ENCODE data around the gene HOXA6.

Gene HOXA6

GRCh38 chr7:27160546-27161213, 13.1 kb upstream of the HOXA6 start:
- no peak overlapping the region for H3K9ac ChIP-seq (ENCODE audit: low read depth, low read length)
- H3K9me3 ChIP-seq (ENCODE audit: control insufficient read depth, insufficient read depth, low read length), result no peaks in the 10 kb centered on the region
- no peaks in the 10 kb centered on the region for H3K4me1 ChIP-seq (ENCODE audit: control insufficient read depth, insufficient read depth, low read length)
- peaks cover 97% of the 10 kb centered on the region for H3K27me3 ChIP-seq (ENCODE audit: control insufficient read depth, insufficient read depth, low read length)
- peak overlapping the region; percentile 46 for H3K4me3 ChIP-seq (ENCODE audit: low read depth, low read length)
- H3K36me3 ChIP-seq (ENCODE audit: control insufficient read depth, insufficient read depth, low read length), result no peaks in the 10 kb centered on the region

DNA sequence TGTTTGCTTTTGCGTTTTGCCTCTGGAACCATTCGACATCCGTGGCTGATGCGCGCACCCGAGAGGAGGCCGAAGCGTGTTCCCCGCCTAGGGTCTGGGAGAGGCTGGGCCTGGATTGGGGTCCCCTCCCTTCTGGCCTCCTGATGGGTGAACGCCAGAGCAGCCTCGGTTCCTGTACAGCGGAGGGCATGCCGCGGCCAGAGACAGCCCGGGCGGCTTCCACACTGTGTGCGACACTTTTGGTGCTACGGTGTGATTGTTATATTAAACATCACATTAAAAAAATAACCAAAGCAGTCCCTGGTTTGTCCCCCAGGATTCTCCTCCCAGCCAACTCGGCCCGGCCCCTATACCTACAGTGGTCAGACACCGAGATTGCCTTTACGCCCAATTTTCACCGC, 12.6 kb upstream of the HOXA6 start:
- H3K9ac ChIP-seq (ENCODE audit: low read depth, low read length), result no peak overlapping the region
- peaks cover 97% of the 10 kb centered on the region for H3K27me3 ChIP-seq (ENCODE audit: control insufficient read depth, insufficient read depth, low read length)
- H3K4me1 ChIP-seq (ENCODE audit: control insufficient read depth, insufficient read depth, low read length), result no peaks in the 10 kb centered on the region
- peak overlapping the region; percentile 46 for H3K4me3 ChIP-seq (ENCODE audit: low read depth, low read length)
- no peaks in the 10 kb centered on the region for H3K9me3 ChIP-seq (ENCODE audit: control insufficient read depth, insufficient read depth, low read length)
- no peaks in the 10 kb centered on the region for H3K36me3 ChIP-seq (ENCODE audit: control insufficient read depth, insufficient read depth, low read length)

DNA sequence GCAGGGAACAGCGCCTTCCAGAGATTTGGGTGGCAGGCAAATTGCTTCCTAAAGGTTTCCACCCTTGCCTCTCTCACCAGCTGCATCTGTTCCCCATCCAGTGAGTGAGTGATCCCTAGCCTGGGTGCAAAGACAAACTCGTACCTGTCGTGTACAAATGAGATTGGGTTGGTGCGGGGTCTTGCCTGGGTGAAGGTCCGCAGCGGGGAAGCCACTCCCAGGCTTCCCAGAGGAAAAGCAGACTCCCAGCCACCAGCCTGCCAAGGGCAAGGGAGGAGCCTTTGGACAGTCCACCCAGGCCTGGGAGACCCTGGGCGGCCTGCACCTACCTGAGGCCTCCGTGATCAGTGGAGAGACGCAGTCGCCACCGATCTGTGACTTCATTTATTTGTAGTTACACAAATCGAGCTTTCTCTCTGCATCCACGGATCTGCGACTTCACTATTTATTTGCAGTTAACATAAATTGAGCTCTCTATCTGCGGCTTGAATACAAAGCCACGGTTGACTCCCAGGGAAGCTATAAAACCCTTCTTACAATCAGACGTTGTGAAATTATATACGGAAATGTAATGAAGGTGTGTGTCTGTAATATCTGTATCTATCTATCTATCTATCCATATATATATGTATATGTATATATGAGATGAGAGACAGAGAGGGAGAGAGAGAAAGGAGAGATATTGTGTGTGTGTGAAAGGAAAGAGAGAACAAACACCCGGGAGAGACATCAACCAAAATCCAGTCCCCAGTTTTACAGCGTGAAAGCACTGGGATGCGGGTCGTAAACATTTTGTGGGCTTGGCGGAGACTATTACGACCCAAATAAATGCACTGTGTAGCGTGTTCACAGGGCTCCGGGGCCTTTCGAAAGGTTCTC, 11.9 kb upstream of the HOXA6 start:
- Histone ChIP-seq H3K9ac (ENCODE audit: low read depth, low read length) (no peak overlapping the region), H3K9me3 (ENCODE audit: control insufficient read depth, insufficient read depth, low read length) (no peaks in the 10 kb centered on the region), H3K4me3 (ENCODE audit: low read depth, low read length) (peak overlapping the region; percentile 20), H3K4me1 (ENCODE audit: control insufficient read depth, insufficient read depth, low read length) (no peaks in the 10 kb centered on the region), H3K27me3 (ENCODE audit: control insufficient read depth, insufficient read depth, low read length) (peaks cover 97% of the 10 kb centered on the region), H3K36me3 (ENCODE audit: control insufficient read depth, insufficient read depth, low read length) (no peaks in the 10 kb centered on the region)

DNA sequence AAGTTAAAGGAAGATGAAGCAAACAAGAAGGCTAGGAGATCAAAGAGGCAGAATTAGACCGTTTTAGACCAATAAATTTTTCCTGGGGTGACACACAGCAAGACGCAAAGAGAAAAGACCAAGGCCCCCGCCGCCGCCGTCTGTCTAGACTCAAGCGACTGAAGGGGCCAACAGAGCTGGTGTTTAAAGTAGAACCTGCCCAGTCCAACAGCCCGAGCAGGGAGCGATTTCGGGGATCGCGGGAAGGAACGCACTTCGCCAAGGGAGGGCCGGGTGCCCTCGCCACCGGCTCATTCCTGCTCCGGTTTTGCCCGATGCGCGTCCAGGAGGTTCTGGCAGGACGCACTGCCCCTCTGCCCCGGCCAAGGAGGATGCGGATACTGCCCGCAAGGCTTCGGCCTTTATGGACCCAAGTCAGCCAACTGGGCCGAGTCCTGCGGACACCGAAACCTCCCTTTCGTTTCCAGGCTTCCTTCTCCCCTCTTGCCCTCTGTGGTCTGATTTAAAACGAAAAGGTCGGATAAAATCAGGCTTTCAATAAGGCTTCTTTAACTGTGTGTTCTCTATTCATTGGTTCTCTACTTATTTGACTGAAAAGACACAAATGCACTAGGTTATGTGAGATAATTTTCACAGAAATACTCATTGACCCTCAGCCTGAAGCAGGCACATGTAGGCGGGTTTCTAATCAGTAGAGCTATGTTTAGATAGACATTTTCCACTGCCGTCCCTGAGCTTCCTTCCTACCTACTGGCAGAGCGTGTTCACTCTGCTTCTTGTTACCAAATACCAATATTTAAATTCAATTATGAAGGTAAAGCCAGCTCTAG, 11.1 kb upstream of the HOXA6 start:
- peaks cover 97% of the 10 kb centered on the region for H3K27me3 ChIP-seq (ENCODE audit: control insufficient read depth, insufficient read depth, low read length)
- no peaks in the 10 kb centered on the region for H3K4me1 ChIP-seq (ENCODE audit: control insufficient read depth, insufficient read depth, low read length)
- no peaks in the 10 kb centered on the region for H3K9me3 ChIP-seq (ENCODE audit: control insufficient read depth, insufficient read depth, low read length)
- no peak overlapping the region for H3K9ac ChIP-seq (ENCODE audit: low read depth, low read length)
- no peak overlapping the region for H3K4me3 ChIP-seq (ENCODE audit: low read depth, low read length)
- no peaks in the 10 kb centered on the region for H3K36me3 ChIP-seq (ENCODE audit: control insufficient read depth, insufficient read depth, low read length)

DNA sequence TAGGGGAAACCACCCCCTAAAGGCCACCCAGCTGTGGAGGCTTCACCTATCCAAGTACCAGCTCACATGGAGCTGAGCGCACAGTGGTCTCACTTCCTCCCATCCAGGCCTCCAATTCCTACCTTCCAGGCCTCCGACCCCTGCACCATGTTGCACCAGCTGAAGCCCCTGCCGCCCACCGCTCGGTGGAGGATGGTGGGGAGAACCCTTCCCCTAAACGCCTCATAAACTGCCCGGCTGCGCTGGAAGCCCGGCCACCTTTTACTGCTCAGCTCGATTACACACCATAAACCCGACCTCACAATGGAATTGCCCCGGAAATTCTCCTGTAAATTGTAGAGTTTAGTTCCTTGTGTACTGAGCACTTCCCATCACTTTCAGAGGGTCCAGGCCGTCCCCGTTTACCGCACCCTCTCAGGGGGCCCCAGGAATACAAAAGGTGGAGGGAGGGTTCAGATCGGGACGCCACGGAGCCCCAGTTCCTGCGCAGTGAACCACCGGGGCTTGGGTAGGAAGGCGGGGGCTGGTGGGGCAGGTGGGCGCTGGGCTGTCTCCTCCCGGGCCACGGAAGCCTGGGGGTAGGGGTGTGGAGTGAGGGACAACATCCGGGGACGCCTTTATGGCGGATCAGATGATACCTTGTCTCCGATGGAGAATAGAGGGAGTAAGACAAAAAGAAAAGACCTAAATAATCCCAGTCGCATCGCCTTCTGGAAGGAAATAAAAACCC, 10.3 kb upstream of the HOXA6 start:
- H3K4me3 ChIP-seq (ENCODE audit: low read depth, low read length), result peak overlapping the region; percentile 30
- H3K27me3 ChIP-seq (ENCODE audit: control insufficient read depth, insufficient read depth, low read length), result peaks cover 97% of the 10 kb centered on the region
- H3K9ac ChIP-seq (ENCODE audit: low read depth, low read length), result no peak overlapping the region
- H3K4me1 ChIP-seq (ENCODE audit: control insufficient read depth, insufficient read depth, low read length), result no peaks in the 10 kb centered on the region
- H3K36me3 ChIP-seq (ENCODE audit: control insufficient read depth, insufficient read depth, low read length), result no peaks in the 10 kb centered on the region
- no peaks in the 10 kb centered on the region for H3K9me3 ChIP-seq (ENCODE audit: control insufficient read depth, insufficient read depth, low read length)

GRCh38 chr7:27156916-27157701, 9.5 kb upstream of the HOXA6 start:
- Histone ChIP-seq H3K9me3 (ENCODE audit: control insufficient read depth, insufficient read depth, low read length) (no peaks in the 10 kb centered on the region), H3K27me3 (ENCODE audit: control insufficient read depth, insufficient read depth, low read length) (peaks cover 97% of the 10 kb centered on the region), H3K36me3 (ENCODE audit: control insufficient read depth, insufficient read depth, low read length) (no peaks in the 10 kb centered on the region), H3K4me3 (ENCODE audit: low read depth, low read length) (peak overlapping the region; percentile 30), H3K9ac (ENCODE audit: low read depth, low read length) (no peak overlapping the region), H3K4me1 (ENCODE audit: control insufficient read depth, insufficient read depth, low read length) (no peaks in the 10 kb centered on the region)

DNA sequence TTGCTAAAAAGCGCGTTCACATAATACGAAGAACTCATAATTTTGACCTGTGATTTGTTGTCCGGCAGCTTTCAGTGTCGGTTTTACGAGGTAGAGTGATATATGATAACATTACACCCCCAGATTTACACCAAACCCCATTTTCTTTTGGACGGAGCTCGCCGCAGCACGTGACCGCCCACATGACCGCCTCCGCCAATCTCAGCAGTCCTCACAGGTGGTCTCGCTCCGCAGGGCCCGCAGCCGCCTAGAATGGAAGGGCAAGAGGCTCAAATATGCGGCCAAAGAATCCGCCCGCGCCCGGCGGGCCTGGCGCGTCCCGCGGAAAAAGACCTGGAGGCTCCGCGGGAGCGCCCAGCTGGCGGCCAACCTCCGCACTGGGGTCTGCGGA, 8.9 kb upstream of the HOXA6 start, which contains the start of gene HOXA7:
HOXA7 (minus strand) TSS at position 168 of the 391 bp plus-strand sequence; CDS start at position 38, 130 bp downstream.
- Histone ChIP-seq H3K27me3 (ENCODE audit: control insufficient read depth, insufficient read depth, low read length) (peaks cover 98% of the 10 kb centered on the region), H3K4me1 (ENCODE audit: control insufficient read depth, insufficient read depth, low read length) (no peaks in the 10 kb centered on the region), H3K9me3 (ENCODE audit: control insufficient read depth, insufficient read depth, low read length) (no peaks in the 10 kb centered on the region), H3K4me3 (ENCODE audit: low read depth, low read length) (peak within 1 kb of the TSS; percentile 43), H3K36me3 (ENCODE audit: control insufficient read depth, insufficient read depth, low read length) (no peaks in the 10 kb centered on the region), H3K9ac (ENCODE audit: low read depth, low read length) (no peak within 1 kb of the TSS)

DNA sequence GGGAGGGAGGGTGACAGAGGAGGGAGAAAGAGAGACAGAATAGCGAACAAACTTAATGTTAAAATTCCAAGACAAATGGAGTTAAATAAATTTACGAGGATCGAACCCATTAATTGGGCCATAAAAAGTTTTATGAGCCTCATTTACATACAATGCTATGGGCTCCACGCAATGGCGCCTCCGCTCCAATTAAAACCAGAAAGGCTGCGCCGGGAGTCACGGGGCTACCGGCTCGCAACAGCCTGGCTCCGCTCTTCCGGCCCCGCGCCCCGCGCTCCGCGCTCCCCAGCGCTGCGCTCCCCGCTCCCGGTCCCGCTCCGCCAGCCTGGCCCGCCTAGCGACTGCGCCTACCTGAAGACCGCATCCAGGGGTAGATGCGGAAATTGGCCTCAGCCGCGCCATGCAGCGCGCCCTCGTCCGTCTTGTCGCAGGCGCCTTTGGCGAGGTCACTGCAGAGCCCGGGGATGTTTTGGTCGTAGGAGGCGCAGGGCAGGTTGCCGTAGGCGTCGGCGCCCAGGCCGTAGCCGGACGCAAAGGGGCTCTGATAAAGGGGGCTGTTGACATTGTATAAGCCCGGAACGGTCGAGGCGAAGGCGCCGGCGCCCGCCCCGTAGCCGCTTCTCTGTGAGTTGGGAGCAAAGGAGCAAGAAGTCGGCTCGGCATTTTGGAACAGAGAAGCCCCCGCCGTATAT, 8.4 kb upstream of the HOXA6 start:
- H3K9ac ChIP-seq (ENCODE audit: low read depth, low read length), result no peak overlapping the region
- H3K4me1 ChIP-seq (ENCODE audit: control insufficient read depth, insufficient read depth, low read length), result no peaks in the 10 kb centered on the region
- peaks cover 99% of the 10 kb centered on the region for H3K27me3 ChIP-seq (ENCODE audit: control insufficient read depth, insufficient read depth, low read length)
- H3K36me3 ChIP-seq (ENCODE audit: control insufficient read depth, insufficient read depth, low read length), result no peaks in the 10 kb centered on the region
- no peaks in the 10 kb centered on the region for H3K9me3 ChIP-seq (ENCODE audit: control insufficient read depth, insufficient read depth, low read length)
- peak overlapping the region; percentile 43 for H3K4me3 ChIP-seq (ENCODE audit: low read depth, low read length)

DNA sequence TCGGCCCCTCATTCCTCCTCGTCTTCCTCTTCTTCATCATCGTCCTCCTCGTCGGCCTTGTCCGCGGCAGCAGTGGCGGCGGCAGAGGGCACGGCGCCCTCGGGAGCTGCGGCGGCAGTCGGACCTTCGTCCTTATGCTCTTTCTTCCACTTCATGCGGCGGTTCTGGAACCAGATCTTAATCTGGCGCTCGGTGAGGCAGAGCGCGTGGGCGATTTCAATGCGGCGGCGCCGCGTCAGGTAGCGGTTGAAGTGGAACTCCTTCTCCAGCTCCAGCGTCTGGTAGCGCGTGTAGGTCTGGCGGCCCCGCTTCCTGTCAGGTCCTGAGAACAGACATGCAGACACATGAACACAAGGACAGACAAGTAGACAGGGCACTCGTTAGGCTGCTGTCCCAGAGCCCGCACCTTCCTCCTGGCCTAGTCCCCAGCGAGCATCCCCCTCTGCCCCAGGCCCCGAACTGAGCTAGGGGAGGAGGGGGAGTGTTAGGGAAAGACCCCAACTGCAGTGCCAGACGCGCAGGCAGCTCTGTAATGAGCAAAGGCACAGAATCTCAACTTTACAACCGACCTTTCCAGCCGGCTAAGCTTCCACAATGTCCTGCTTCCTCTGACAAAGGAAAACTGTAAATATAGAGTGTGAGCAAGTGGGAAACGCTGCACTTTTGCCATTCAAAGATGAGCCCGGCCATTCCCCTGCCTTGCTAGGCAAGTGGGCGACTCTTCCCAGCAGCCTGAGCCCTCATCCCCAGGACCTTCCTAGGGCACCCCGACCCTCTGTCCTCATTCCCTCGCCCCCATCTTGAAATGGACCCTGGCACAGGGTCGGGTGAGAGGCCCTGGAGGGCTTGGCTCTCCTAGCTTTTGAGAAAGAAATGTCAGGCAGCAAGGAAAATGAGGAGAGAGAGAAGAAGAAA, 7.6 kb upstream of the HOXA6 start:
- Histone ChIP-seq H3K27me3 (ENCODE audit: control insufficient read depth, insufficient read depth, low read length) (peaks cover 99% of the 10 kb centered on the region), H3K9ac (ENCODE audit: low read depth, low read length) (no peak overlapping the region)

More for the DNA sequence above, 7.6 kb upstream of the HOXA6 start:
- Histone ChIP-seq H3K9me3 (ENCODE audit: control insufficient read depth, insufficient read depth, low read length) (no peaks in the 10 kb centered on the region), H3K4me3 (ENCODE audit: low read depth, low read length) (peak overlapping the region; percentile 22), H3K36me3 (ENCODE audit: control insufficient read depth, insufficient read depth, low read length) (no peaks in the 10 kb centered on the region), H3K4me1 (ENCODE audit: control insufficient read depth, insufficient read depth, low read length) (no peaks in the 10 kb centered on the region)

Measured in iPS-15b (cell line).